Parathyroid adenoma (tissue), 2 donors: ENCODE measurements around the gene SPATA31C1.
"Not testable (repeated sequence)": the region's sequence is repeated elsewhere in the genome, so short reads cannot be mapped to it uniquely, and the experiment has no call there.

ENCODE experiments used
- H2AFZ ChIP-seq: fragments of 300-600 bp; sonication (generic); one replicate; pipeline ENCODE4 v1.7.0; 2017; ENCODE audit warnings: antibody characterized with exemption, mild to moderate bottlenecking
- H3K27ac ChIP-seq: fragments of 300-600 bp; sonication (generic); one replicate; pipeline ENCODE4 v1.7.0; 2017
- H3K27me3 ChIP-seq: fragments of 300-600 bp; sonication (generic); one replicate; pipeline ENCODE4 v1.7.0; 2017; ENCODE audit warnings: low read length; ENCODE audit not compliant: control insufficient read depth, insufficient read depth
- H3K36me3 ChIP-seq: fragments of 300-600 bp; sonication (generic); one replicate; pipeline ENCODE4 v1.7.0; 2017; ENCODE audit warnings: low read length; ENCODE audit not compliant: control insufficient read depth, insufficient read depth
- H3K4me1 ChIP-seq: fragments of 300-600 bp; sonication (generic); one replicate; pipeline ENCODE4 v1.7.0; 2017; ENCODE audit warnings: control low read depth
- H3K4me2 ChIP-seq: fragments of 300-600 bp; sonication (generic); one replicate; pipeline ENCODE4 v1.7.0; 2017; ENCODE audit warnings: low read length
- H3K4me3 ChIP-seq: fragments of 300-600 bp; sonication (generic); one replicate; pipeline ENCODE4 v1.7.0; 2017; ENCODE audit warnings: low read depth, low read length
- H3K79me2 ChIP-seq: fragments of 300-600 bp; sonication (generic); one replicate; pipeline ENCODE4 v1.7.0; 2017; ENCODE audit warnings: control low read depth
- H3K9ac ChIP-seq: fragments of 300-600 bp; sonication (generic); one replicate; pipeline ENCODE4 v1.7.0; 2017; ENCODE audit warnings: mild to moderate bottlenecking
- H3K9me3 ChIP-seq: fragments of 300-600 bp; sonication (generic); one replicate; pipeline ENCODE4 v1.7.0; 2017; ENCODE audit warnings: low read length; ENCODE audit not compliant: control insufficient read depth
- CTCF ChIP-seq: fragments of 300-600 bp; sonication (generic); IDR thresholded peaks from one replicate; pipeline ENCODE4 v1.7.0; 2017; ENCODE audit warnings: antibody characterized with exemption, mild to moderate bottlenecking
- donor health status: primary hyperparathyroidism.

Gene SPATA31C1

GRCh38 chr9:87909310-87910041, 8.3 kb upstream of the SPATA31C1 start:
- no peak overlapping the region for H3K4me2 ChIP-seq
- H3K4me3 ChIP-seq: no peak overlapping the region
- H2AFZ ChIP-seq: no peak overlapping the region
- H3K27ac ChIP-seq: no peak overlapping the region
- no peaks in the 10 kb centered on the region for H3K79me2 ChIP-seq
- H3K4me1 ChIP-seq: no peaks in the 10 kb centered on the region
- no peaks in the 10 kb centered on the region for H3K27me3 ChIP-seq
- TF ChIP-seq CTCF: no peak
- no peaks in the 10 kb centered on the region for H3K36me3 ChIP-seq
- H3K9me3 ChIP-seq: no peaks in the 10 kb centered on the region
- H3K9ac ChIP-seq: no peak overlapping the region

GRCh38 chr9:87910821-87911220, 6.9 kb upstream of the SPATA31C1 start:
- H3K4me3 ChIP-seq: no peak overlapping the region
- no peaks in the 10 kb centered on the region for H3K9me3 ChIP-seq
- H3K79me2 ChIP-seq: no peaks in the 10 kb centered on the region
- no peaks in the 10 kb centered on the region for H3K27me3 ChIP-seq
- H3K9ac ChIP-seq: no peak overlapping the region
- TF ChIP-seq CTCF: no peak
- no peak overlapping the region for H2AFZ ChIP-seq
- no peak overlapping the region for H3K4me2 ChIP-seq
- no peak overlapping the region for H3K27ac ChIP-seq
- H3K4me1 ChIP-seq: no peaks in the 10 kb centered on the region
- H3K36me3 ChIP-seq: no peaks in the 10 kb centered on the region

- not testable (repeated sequence) for H3K9ac ChIP-seq, H3K4me1 ChIP-seq, H3K27me3 ChIP-seq, H3K79me2 ChIP-seq, H3K4me3 ChIP-seq, H3K9me3 ChIP-seq, H2AFZ ChIP-seq, H3K4me2 ChIP-seq, H3K36me3 ChIP-seq, H3K27ac ChIP-seq
Observed at GRCh38 chr9:87919013-87919412, 1.3 kb downstream of the SPATA31C1 start.

- not testable (repeated sequence) for H3K4me1 ChIP-seq, H2AFZ ChIP-seq, H3K4me3 ChIP-seq, H3K36me3 ChIP-seq, H3K9ac ChIP-seq, H3K79me2 ChIP-seq, H3K27me3 ChIP-seq, H3K9me3 ChIP-seq, H3K4me2 ChIP-seq, H3K27ac ChIP-seq
Observed at GRCh38 chr9:87921561-87921960, 3.8 kb downstream of the SPATA31C1 start.

- not testable (repeated sequence) for H3K9me3 ChIP-seq, H3K36me3 ChIP-seq, H3K4me3 ChIP-seq, H3K27me3 ChIP-seq, H2AFZ ChIP-seq, H3K4me1 ChIP-seq, H3K27ac ChIP-seq, H3K9ac ChIP-seq, H3K79me2 ChIP-seq, H3K4me2 ChIP-seq
Observed at GRCh38 chr9:87923012-87923411, 5.2 kb downstream of the SPATA31C1 start.

GRCh38 chr9:87924851-87925250, 7.1 kb downstream of the SPATA31C1 start:
- not testable (repeated sequence) for H3K79me2 ChIP-seq, H3K27ac ChIP-seq, H3K4me1 ChIP-seq, H3K36me3 ChIP-seq, H3K4me2 ChIP-seq, H3K9ac ChIP-seq, H3K9me3 ChIP-seq, H3K27me3 ChIP-seq, H3K4me3 ChIP-seq, H2AFZ ChIP-seq

- H3K36me3 ChIP-seq, H3K27ac ChIP-seq, H3K9ac ChIP-seq, H3K4me1 ChIP-seq, H3K27me3 ChIP-seq, H2AFZ ChIP-seq, H3K79me2 ChIP-seq, H3K4me2 ChIP-seq, H3K9me3 ChIP-seq, H3K4me3 ChIP-seq: not testable (repeated sequence)
Observed at GRCh38 chr9:87929152-87929551, 11.4 kb downstream of the SPATA31C1 start.

GRCh38 chr9:87934444-87934843, 16.7 kb downstream of the SPATA31C1 start:
- not testable (repeated sequence) for H3K9ac ChIP-seq, H2AFZ ChIP-seq, H3K9me3 ChIP-seq

GRCh38 chr9:87937352-87937751, 19.6 kb downstream of the SPATA31C1 start:
- H3K27me3 ChIP-seq, H2AFZ ChIP-seq, H3K9me3 ChIP-seq, H3K4me2 ChIP-seq, H3K36me3 ChIP-seq, H3K4me3 ChIP-seq, H3K27ac ChIP-seq, H3K9ac ChIP-seq, H3K4me1 ChIP-seq, H3K79me2 ChIP-seq: not testable (repeated sequence)

More at GRCh38 chr9:87934444-87934843, 16.7 kb downstream of the SPATA31C1 start:
- not testable (repeated sequence) for H3K27me3 ChIP-seq, H3K4me2 ChIP-seq, H3K27ac ChIP-seq, H3K79me2 ChIP-seq, H3K36me3 ChIP-seq, H3K4me1 ChIP-seq, H3K4me3 ChIP-seq

- H3K36me3 ChIP-seq, H3K27me3 ChIP-seq, H3K9me3 ChIP-seq, H3K4me1 ChIP-seq, H3K27ac ChIP-seq, H3K4me3 ChIP-seq, H3K4me2 ChIP-seq, H2AFZ ChIP-seq, H3K79me2 ChIP-seq, H3K9ac ChIP-seq: not testable (repeated sequence)
Observed at GRCh38 chr9:87937918-87938317, 20.2 kb downstream of the SPATA31C1 start.
